ENCODE results near the gene ATP1A3. TPM values are rescaled to one million over a fixed set of nuclear protein-coding genes. Genes with fewer than 3 reads are reported as not detected.

ATP1A3 gene
- total RNA-seq, 1 donor from 2014 or later = 342 TPM

GRCh38 chr19:41937525-41938468 lies 56.2 kb downstream of the ATP1A3 start:
- DNase-seq (ENCODE audit: missing footprints) (no peak), ATAC-seq (no peak)
- intact Hi-C loops (cut with DNase I) = no loop called here

- intact Hi-C loops (cut with DNase I) = no loop called here
- DNase-seq (ENCODE audit: missing footprints) (no peak), ATAC-seq (no peak)
Observed at GRCh38 chr19:41936961-41937360, 57.1 kb downstream of the ATP1A3 start.

- ATAC-seq = no peak
Observed at GRCh38 chr19:41936416-41936850, 57.6 kb downstream of the ATP1A3 start.

GRCh38 chr19:41935760-41936415 lies 58.1 kb downstream of the ATP1A3 start:
- DNase-seq (ENCODE audit: missing footprints) = no peak
- ATAC-seq = no peak
- intact Hi-C loops (cut with DNase I) = no loop called here

More at GRCh38 chr19:41936416-41936850, 57.6 kb downstream of the ATP1A3 start:
- no peak for DNase-seq (ENCODE audit: missing footprints)
- intact Hi-C loops (cut with DNase I) = no loop called here

GRCh38 chr19:41934849-41935374 lies 59.1 kb downstream of the ATP1A3 start:
- intact Hi-C loops (cut with DNase I) = loop anchor here (5.0 kb wide), 1 partner anchor 63 kb away; no protein-coding TSS in a partner anchor
- DNase-seq (ENCODE audit: missing footprints) (peak; percentile 82), ATAC-seq (peak; percentile 70)

GRCh38 chr19:41933693-41934426 lies 60.2 kb downstream of the ATP1A3 start:
- intact Hi-C loops (cut with DNase I) = loop anchor here (5.0 kb wide), 1 partner anchor 62 kb away; no protein-coding TSS in a partner anchor
- ATAC-seq (no peak), DNase-seq (ENCODE audit: missing footprints) (no peak)

- DNase-seq (ENCODE audit: missing footprints) (no peak), ATAC-seq (no peak)
- intact Hi-C loops (cut with DNase I) = loop anchor here (5.0 kb wide), 1 partner anchor 61 kb away; no protein-coding TSS in a partner anchor
Observed at GRCh38 chr19:41932720-41933332, 61.2 kb downstream of the ATP1A3 start.

GRCh38 chr19:41932259-41932719 lies 61.7 kb downstream of the ATP1A3 start:
- intact Hi-C loops (cut with DNase I) = loop anchor here (5.0 kb wide), 1 partner anchor 60 kb away; no protein-coding TSS in a partner anchor
- DNase-seq (ENCODE audit: missing footprints) = no peak
- ATAC-seq = no peak

GRCh38 chr19:41930926-41931592 lies 63.0 kb downstream of the ATP1A3 start:
- ATAC-seq = no peak
- no peak for DNase-seq (ENCODE audit: missing footprints)
- intact Hi-C loops (cut with DNase I) = loop anchor here (5.0 kb wide), 1 partner anchor 59 kb away; no protein-coding TSS in a partner anchor

- DNase-seq (ENCODE audit: missing footprints) (no peak), ATAC-seq (no peak)
- intact Hi-C loops (cut with DNase I) = loop anchor here (5.0 kb wide), 1 partner anchor 58 kb away; no protein-coding TSS in a partner anchor
Observed at GRCh38 chr19:41930322-41930722, 63.7 kb downstream of the ATP1A3 start.

- ATAC-seq = no peak
- intact Hi-C loops (cut with DNase I) = loop anchor here (5.0 kb wide), 1 partner anchor 57 kb away; no protein-coding TSS in a partner anchor
- no peak for DNase-seq (ENCODE audit: missing footprints)
Observed at GRCh38 chr19:41929536-41930071, 64.4 kb downstream of the ATP1A3 start.

- DNase-seq (ENCODE audit: missing footprints) (no peak), ATAC-seq (no peak)
- intact Hi-C loops (cut with DNase I) = no loop called here
Observed at GRCh38 chr19:41928754-41929535, 65.1 kb downstream of the ATP1A3 start.

GRCh38 chr19:41928221-41928683 lies 65.8 kb downstream of the ATP1A3 start, which contains the start of gene ERFL:
Gene ERFL (minus strand): TSS chr19:41928449. CDS start chr19:41912919, 15,530 bp downstream.
- DNase-seq (ENCODE audit: missing footprints) = no peak

GRCh38 chr19:41927497-41928192 lies 66.4 kb downstream of the ATP1A3 start:
- intact Hi-C loops (cut with DNase I) = no loop called here
- DNase-seq (ENCODE audit: missing footprints) (no peak), ATAC-seq (no peak)

More at GRCh38 chr19:41928221-41928683, 65.8 kb downstream of the ATP1A3 start, which contains the start of gene ERFL:
- intact Hi-C loops (cut with DNase I) = no loop called here
- ATAC-seq = no peak

- intact Hi-C loops (cut with DNase I) = no loop called here
- no peak for DNase-seq (ENCODE audit: missing footprints)
- no peak for ATAC-seq
Observed at GRCh38 chr19:41926763-41927496, 67.1 kb downstream of the ATP1A3 start.
